GM21737 (cell line): ENCODE data around the gene ASCC1.

Experiments
- ATAC-seq: cut with Tn5 transposase; IDR thresholded peaks from one replicate; pipeline ENCODE4 v1.9.1; 2021; ENCODE audit warnings: mild to moderate bottlenecking, moderate library complexity; ENCODE audit not compliant: unreplicated experiment

Gene ASCC1

DNA sequence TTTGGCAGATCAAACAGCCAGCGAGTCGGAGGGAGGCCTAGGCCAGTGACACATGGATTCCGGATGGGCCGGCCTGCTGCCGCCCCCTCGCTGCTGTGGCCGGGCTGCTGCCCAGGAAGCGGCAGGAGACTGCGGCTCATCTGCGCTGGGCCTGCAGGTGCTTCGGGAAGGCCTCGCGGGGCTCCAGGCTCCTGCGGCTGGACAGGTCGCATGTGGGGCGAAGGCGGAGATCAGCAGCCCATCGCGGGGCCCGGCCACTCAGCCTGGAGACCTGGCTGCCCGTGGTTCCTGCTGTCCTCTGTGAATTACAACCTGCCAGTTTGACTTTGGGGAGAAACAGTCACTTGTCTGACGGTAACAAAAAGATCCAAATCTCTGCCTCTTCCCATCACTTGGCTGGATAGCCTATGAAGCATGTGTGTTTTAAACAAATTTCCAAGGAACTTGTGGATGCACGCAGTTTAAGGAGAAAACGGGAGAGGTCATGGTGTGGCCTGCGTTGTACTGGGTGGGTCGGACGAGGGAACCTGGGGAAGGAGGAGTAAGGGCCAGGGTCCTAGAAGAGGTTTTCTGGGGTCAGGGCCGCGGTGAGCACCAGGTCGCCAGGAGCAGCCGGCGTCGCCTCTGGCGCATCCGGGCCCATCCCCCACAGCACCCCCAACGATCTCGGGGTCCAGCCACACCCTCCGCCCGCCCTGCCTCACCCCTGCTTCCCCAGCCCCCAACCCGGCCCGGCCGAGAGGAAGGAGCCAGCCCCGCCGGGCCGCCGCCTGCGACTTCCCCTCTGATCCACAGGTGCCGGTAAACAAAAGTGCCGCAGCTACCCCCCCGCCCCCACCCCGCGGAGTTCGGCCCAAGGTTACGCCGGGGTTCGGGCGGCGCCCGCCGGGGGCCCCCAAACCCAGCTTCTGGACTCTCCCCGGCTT lies 129.3 kb downstream of the ASCC1 start:
- no peak for ATAC-seq

DNA sequence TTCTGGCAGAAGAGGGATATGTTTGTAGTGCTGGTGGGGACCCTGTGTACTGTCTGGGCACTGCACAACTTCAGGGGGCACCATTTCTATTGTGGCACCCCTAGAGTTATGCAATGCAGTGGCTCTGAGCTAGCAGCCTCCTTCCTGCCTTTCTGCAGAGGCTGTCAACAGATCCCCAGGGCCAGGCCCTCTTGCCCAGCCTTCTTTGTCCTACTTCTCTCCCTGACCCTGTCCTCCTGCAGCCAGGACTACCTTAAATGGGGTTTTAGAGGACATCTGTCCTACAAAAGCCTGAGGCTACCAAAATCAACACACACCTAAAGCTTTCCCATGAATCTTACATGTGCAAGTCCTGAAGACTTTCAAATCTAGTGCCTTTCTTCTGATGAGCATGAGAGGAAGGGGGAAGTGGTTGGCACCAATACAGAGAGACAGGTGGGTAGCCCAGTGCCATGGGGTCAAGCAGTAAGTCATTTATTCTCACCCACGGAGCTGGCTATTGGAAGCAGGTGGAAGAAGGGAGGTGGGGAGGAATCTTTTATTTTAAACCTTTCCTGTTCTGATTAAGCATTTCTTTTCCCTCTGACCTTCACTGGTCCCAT lies 130.1 kb downstream of the ASCC1 start:
- ATAC-seq, result no peak

DNA sequence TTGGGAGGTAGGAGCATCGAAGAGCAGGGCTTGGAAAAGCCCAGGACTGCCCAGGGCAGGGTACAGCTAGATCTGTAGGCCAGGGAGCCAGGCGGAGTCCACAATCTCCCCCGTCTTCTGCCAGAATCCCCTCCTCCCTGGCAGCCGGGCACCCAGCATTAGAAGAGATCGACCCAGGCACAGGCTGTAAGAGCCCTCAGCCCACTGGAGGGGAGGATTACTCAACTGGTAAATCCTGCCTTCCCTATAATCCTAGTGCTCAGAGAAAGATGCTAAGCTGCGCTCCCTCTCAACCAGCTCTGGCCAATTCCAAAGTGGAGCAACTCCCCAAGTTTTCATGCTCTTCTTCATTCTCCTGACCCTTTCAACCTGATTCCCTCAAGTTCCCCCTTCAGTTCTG lies 130.9 kb downstream of the ASCC1 start:
- ATAC-seq, result no peak

DNA sequence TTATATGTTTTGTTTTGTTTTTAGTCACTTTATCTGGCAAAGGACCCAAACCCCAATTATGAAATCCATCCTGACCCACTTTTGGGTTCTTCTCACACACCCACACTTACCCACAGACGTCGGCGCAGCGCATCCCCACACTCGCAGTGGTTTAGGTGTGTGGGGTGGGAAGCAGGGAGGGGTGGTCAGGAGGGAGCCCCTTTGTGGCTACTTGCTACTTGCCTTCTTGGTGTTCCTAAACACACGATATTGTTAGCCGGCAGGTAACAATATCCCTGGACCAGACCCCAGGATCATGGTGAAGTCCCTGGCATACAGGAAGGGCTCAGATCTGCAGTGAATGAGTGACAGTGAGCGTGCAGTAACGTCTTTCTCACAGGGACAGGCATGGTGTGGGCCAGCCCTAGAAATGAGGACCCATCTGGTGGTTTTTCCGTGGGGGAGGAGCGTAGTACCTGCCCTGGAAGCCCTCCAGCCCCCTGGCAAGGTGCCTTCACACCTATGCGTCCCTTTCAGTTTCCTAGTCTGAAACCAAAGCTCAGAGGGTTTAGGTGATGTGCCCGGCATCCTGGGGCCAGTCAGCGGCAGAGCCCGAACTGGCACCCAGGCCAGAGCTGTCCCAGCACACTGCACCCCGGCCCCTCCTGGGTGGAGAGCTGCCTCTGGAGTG lies 132.2 kb downstream of the ASCC1 start:
- no peak for ATAC-seq

DNA sequence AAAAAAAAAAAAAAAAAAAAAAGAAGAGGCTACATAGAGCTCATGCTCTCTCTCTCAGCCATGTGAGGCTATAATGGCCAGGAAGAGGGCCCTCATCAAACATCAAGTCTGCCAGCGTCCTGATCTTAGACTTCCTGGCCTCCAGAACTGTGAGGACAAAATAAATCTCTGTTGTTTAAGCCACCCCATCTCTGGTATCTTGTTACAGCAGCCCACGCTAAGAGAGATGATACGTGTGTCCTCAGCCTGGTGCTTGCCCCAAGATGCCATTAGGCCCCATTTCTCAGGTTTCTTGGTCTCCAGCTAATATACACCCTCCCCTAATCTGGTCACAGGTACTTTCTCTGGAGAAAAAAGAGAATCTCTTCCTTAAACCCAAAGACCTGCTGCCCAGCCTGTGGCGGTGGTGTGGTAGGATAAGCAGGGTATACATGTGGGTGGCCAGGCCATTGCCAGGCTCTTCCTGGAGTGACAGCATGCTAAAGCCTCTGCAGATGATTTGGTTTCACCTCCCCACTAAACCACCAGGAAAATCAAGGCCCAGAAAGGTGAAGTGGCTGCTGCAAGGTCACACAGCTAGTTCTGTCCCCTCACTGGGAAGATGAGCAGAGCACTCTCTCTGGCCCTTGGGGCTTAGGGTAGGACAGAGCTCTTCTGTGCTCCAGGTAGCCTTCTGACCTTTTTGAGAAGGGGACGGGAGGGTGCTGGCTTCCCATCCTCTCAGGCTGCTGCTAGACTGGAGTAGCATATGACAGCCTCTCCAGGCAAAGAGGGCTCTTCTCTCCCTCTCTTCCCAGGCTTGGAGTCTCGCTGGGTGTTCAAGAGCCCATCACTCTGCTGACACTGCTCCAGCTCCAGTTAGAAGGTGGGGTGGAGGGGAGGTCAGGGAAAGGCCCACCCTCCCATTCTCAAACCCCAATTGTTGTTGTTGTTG lies 133.0 kb downstream of the ASCC1 start:
- no peak for ATAC-seq

DNA sequence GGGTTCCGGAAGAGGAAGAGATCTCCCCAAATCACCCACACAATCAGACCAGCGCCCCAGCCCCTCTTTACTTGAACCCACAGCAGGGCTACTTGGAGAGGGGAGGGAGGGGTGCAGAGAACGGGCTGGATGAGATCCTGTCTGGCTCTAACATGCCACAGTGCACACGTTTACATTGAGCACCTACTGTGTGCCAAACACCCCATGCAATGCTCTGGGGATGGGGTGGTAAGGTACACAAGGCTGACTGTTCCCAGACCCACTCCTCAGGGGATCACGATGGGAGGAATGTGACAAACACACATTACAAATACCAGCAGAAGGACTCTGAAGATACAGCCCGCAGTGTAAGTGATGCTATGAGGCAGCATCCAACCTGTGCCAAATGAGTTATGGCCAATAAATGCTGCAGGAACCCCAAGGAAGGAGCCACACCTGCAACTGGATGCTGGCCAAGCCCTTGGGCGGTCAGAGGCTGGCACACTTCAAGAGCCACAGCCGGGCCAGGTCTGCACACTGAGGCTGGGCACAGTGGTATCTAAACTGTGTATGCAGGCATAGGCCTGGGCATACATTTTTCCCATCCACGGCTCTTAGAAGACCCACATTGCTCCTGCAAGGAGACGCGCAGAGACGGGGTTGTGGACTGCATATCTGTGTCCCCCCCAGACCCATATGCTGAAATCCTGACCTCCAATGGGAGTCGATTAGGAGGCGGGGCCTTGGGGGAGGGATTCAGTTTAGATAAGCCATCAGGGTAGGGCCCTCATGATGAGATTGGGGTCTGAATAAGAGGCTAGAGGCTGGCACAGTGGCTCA lies 134.1 kb downstream of the ASCC1 start:
- no peak for ATAC-seq

DNA sequence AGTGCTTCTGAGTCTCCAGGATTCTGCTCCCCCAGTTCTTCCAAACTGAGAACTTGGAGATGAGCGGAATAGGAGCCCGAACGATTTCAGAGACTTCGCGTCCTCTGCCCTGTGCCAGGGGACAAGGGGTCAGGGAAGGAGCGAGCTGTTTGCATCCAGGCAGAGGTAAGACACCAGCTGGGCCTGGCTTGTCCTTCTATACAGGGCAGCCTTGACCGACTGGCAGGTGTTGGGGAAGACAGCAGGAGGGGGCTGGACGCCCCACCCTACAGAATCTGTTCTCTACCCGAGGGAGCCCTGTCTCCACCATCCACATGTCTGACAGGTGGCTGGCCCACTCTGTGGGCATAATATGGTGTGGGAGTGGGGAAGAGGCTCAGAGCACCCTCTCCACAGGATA lies 134.9 kb downstream of the ASCC1 start:
- no peak for ATAC-seq

DNA sequence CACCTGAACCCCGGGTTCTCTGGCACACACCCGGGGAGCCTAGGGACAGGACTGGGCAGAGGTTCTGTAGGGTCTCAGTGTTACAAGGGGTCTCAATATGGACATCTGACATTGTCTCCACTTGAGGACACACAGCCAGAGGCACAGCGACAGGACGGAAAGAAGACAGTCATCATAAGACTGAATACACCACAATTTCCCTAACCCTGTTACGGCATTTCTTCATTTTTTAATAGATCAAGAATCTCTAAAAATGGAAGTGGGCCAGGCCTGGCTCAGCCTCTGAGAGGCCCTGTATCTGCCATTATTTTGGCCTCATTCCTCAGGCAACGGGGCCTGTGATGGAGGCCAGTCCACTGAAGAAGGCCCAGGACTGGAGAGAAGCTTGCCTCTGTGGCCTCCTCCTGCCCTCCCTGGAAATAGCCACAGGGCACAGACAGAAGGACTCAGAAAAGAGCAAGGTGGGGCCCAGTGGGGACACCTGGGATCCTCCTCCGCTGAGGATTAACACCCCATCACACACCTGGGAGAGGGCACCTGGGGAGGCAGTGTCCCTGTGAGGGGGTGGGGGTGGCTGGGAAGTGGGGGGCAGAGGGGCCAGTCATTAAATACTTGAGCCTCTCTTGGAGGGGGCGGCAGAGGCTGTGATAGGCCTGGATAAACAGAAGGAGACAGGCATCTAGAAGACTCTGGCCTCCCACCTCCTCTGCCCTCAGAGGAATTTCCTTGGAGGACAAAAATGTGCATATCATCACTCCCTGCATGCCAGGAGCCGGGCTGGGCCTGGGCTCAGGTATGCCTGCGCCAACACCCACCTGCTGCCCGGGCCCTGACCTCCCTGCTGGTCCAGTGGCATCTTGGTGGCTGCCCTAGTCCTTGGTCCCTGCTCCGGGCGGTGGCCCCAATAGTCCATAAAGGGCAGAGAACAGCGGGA lies 135.8 kb downstream of the ASCC1 start:
- no peak for ATAC-seq

DNA sequence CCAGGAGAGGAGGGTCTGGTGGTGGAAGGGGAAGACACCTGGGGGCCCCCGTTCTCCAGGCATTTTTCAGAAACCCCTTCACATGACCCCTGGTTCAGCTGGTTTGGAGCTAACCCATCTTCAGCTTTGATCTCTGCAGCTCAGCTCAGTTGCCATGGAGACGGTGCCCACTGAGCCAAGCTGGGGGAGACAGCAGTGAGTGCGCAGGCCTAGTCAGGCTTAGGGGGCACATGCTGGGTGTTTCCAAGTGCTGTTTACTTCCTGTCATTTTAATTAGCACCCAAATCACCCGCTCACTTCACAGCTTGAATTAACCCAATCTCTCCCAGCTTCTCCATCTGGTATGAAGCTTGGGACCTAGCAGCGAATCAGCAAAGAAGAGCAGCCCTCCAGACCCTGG lies 136.7 kb downstream of the ASCC1 start:
- ATAC-seq, result no peak

DNA sequence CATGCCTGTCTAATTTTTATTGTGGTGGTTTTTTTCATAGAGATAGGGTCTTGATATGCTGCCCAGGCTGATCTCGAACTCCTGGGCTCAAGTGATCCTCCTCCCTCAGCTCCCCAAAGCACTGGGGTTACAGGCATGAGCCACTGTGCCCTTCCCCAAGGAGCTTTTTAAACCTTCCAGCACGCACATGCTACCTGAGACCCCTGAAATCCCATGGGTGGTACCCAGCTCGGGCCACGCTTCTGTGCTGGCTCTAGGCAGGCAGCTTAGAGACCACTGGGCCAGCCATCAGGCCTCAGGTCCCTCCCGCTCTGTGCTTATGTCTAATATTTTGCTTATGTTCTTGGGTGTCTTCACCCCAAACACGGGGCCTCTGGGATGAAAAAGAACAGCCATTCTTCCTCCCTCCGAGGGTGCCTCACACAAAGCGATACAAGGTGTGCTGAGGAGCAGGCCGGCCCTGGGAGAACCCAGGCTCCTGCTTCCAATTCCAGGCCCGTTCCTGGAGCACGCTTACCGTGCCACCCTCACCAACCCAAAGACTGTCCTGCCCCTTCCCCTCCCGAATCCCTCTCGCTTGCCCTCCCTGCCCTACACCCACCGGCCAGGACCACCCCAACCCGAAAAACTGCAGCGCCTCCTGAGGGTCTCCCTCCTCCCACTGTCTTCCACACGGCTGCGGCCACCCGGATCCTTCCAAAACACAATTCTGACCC lies 138.6 kb downstream of the ASCC1 start:
- no peak for ATAC-seq

DNA sequence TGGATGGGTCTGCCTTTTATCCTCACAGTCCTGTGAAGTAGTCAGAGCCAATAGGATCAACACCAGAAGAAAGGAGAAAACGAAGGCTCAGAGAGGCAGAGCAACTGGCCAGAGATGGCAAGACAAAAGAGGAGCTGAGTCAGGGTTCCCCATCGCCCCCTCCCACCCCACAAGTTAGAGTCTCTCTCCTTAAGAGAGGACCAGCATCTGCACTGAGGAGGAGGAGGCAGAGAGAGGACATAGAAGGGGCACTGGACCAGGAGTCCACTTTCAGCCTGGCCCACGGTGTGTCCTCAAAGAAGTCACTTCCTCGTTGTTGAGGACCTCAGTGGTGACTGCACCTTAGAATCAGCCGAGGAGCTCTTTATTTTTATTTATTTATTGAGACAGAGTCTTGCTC lies 139.3 kb downstream of the ASCC1 start:
- no peak for ATAC-seq

DNA sequence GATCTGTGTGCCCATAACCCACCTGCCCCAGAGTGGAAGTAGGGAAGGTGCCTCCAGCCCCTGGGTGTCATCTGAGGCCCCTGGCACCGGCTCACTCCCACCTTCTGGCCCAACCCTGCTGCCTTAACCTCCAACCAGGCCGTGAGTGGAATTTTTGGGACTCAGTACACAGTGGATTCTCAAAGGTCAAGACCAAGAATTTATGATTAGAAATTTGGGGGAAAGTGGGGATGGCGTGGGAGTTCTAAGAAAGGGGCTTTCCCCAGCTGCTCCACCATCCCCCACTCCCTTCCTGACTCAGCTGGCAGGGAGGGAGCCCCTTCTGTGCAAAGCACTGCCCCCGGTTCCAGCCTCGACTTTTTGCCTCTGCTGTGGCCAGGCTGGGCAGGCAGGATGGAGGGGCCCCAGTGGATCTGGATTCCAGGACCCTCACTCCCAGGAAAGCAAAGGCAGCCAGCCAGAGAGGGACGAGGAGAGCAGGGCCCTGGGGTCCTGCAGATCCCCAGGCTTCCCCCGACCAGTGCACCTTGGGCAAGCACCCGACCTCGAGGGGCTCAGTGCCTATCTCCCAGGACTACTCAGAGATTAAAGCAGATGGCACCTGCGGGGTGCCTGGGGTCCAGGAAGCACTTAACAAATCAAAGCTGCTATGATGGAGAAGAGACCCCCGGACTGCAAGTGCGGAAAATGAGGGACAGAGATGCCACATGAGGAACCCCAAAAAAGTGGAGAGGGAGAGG lies 140.5 kb downstream of the ASCC1 start:
- no peak for ATAC-seq

DNA sequence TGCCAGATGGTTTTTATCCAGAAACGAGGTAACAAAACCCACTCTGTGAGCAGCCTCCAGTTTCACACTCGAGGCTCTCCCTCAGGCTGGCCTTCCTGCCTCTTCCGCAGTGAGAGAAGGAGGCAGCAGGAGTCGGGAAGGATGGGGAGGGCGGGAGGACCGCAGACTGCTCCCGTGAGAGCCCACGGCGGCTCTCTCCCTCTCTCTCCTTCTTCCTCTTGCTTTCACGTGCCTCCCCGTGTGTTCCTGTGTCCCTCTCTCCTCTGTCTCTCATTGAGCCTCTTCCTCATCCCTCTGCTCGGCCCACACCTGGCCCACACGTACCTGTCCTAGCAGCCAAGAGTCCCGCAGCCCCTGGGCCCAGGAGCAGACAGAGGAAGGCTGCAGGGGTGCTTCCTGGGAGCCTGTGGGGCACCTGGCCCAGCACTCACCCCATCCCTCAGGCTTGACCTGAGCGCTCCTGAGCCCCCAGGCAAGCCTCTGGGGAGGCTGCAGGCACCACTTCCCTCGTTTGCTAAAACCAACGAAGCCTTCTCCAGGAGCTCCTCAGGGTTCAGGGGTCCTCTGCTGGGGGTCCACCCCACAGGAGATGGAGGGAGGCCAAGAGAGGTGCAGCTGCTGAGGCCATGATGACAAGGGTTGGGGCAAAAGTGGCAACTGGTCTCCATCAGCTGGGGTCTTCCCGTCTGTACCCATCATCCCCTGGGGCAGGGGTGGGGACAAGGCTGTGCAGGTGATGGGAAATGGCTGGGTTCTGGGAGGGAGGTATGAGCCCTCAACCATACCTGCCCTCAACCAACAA lies 141.3 kb downstream of the ASCC1 start:
- no peak for ATAC-seq

DNA sequence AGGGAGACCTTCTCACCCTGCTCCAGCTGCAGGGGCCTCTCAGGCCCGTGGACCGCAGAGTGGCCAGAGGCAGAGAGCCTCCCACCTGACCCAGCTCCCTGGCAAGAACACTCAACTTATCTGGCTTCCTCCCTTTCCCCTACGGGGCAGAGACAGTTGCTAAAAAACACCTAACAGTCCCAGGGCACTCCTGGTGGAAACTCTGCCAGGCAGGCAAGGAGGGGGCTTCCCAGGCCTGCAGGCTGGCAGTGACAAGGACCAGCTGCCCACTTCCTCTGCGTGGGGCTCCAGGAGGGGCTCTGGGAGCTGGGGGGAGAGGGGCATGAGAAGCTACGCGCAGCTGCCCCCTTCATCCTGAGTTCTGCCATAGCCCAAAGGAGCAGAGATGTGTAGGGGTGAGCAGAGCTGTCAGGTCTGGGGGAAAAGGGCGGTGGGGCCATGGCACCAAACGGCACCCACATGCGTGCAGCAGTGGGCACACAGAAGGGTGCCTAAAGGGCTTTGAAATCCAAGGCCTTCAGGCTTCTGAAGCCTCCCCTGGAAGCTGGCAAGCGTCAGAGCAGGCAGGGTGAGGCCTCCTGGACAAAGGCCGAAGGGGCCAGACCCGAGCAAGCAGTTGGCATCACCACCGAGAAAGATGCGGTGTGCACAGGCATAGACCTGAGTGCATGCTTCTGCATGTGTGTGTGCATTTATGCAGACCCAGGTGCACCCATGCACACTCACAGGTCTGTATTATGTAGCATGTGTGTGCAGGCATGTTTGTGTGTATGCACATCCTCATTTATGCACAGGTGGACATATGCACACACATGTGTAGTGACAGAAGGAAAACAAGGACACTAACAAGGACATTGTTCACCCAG lies 142.1 kb downstream of the ASCC1 start:
- no peak for ATAC-seq

DNA sequence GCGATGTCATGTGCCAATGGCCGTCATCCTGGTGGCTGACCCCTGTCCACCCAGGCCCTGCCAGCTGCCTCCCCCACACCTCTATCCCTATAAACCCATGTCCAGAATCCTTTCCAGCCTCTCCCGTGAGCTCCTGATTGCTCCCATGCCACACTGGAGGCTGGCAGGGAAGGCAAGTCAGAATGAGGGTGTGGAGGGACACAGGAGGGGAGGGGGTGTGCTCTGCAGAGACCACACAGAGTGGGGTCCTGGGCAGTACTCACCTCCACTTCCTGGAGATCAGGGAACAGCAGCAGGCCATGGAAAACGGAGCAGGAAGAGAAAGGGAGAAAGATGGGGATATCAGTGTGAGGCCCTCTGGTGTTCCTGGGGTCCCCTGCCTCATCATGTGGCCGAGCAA lies 143.4 kb downstream of the ASCC1 start:
- no peak for ATAC-seq

DNA sequence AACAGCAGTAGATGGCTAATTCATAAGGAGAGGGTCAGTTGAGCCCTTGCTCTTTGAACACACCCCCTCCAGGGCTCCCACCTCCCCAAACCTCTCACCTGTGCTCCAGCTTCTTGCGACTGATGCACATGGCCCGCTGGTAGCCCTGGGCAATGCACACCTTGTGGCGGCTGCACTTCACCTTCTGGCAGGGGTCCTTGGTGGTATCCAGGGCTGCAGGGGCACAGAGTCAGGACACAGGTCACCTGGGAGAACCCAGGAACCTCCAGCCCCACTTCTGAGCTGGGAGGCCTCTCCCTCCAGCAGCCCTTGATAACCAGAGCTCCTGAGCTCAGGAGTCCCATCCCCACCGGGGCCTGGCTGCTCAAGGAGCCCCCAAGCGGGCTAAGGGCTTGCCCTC lies 144.0 kb downstream of the ASCC1 start:
- no peak for ATAC-seq
